WTC11 (cell line): ENCODE measurements around the gene GSN. TPM values are rescaled to one million over a fixed set of nuclear protein-coding genes. Genes with fewer than 3 reads are reported as not detected.

Experiments used
- ATAC-seq: fragments of 200-7000 bp; cut with Tn5 transposase; 2 replicates; pipeline ENCODE4 v1.10.0; 2021; ENCODE audit warnings: mild to moderate bottlenecking, moderate library complexity
- CTCF ChIA-PET: fragments of 300-600 bp; sonication (Branson Sonifier 250); formaldehyde crosslinking; loops from one replicate; lab custom pipeline; 2021; ENCODE audit warnings: antibody characterized with exemption; lab: Charles Lee
- POLR2A ChIA-PET: fragments of 350-600 bp; sonication (Branson Sonifier 250); formaldehyde crosslinking; loops from one replicate; lab custom pipeline; 2021; ENCODE audit warnings: antibody characterized with exemption; lab: Charles Lee
- DNase-seq: peaks from one replicate; pipeline ENCODE4 v3.0.0; 2021; ENCODE audit warnings: low spot score
- H3K27ac Mint-ChIP-seq: 2 replicates; pipeline ENCODE4 v1.8.0; 2021; ENCODE audit warnings: mixed read lengths
- H3K27me3 Mint-ChIP-seq: 2 replicates; pipeline ENCODE4 v1.8.0; 2021; ENCODE audit warnings: low read depth, mild to moderate bottlenecking, moderate library complexity, mixed read lengths
- H3K36me3 Mint-ChIP-seq: 2 replicates; pipeline ENCODE4 v1.8.0; 2021; ENCODE audit warnings: mixed read lengths
- H3K4me1 Mint-ChIP-seq: 2 replicates; pipeline ENCODE4 v1.8.0; 2022; ENCODE audit warnings: mixed read lengths
- H3K4me3 Mint-ChIP-seq: 2 replicates; pipeline ENCODE4 v1.8.0; 2021; ENCODE audit warnings: mild to moderate bottlenecking, moderate library complexity, mixed read lengths
- H3K9me3 Mint-ChIP-seq: 2 replicates; pipeline ENCODE4 v1.8.0; 2021; ENCODE audit warnings: mixed read lengths
- ATF6 ChIP-seq: sonication (generic); formaldehyde crosslinking; IDR thresholded peaks from 2 replicates; pipeline ENCODE4 v1.8.1; 2023; ENCODE audit warnings: mild to moderate bottlenecking, missing genetic modification reagents
- CREB1 ChIP-seq: sonication (generic); formaldehyde crosslinking; IDR thresholded peaks from 2 replicates; pipeline ENCODE4 v1.8.0; 2023; ENCODE audit warnings: mild to moderate bottlenecking, missing genetic modification reagents
- ELF4 ChIP-seq: sonication (generic); formaldehyde crosslinking; IDR thresholded peaks from 2 replicates; pipeline ENCODE4 v1.8.1; 2022; ENCODE audit warnings: low read depth, mild to moderate bottlenecking, moderate library complexity, missing genetic modification reagents
- EMX1 ChIP-seq: fragments of 250-450 bp; sonication (Bioruptor Pico); IDR thresholded peaks from 2 replicates; pipeline ENCODE4 v1.8.0; 2021; ENCODE audit warnings: mild to moderate bottlenecking
- FOXJ3 ChIP-seq: sonication (generic); formaldehyde crosslinking; IDR thresholded peaks from 2 replicates; pipeline ENCODE4 v1.9.0; 2021; ENCODE audit warnings: missing genetic modification reagents, mild to moderate bottlenecking, borderline replicate concordance
- FOXK1 ChIP-seq: sonication (generic); formaldehyde crosslinking; IDR thresholded peaks from 2 replicates; pipeline ENCODE4 v1.8.0; 2022; ENCODE audit warnings: mild to moderate bottlenecking, moderate library complexity, missing genetic modification reagents
- FOXP4 ChIP-seq: sonication (generic); formaldehyde crosslinking; IDR thresholded peaks from 2 replicates; pipeline ENCODE4 v1.8.0; 2022; ENCODE audit warnings: mild to moderate bottlenecking, missing genetic modification reagents
- GABPB1 ChIP-seq: sonication (generic); formaldehyde crosslinking; IDR thresholded peaks from 2 replicates; pipeline ENCODE4 v1.8.1; 2023; ENCODE audit warnings: mild to moderate bottlenecking, missing genetic modification reagents
- IRF1 ChIP-seq: sonication (generic); formaldehyde crosslinking; IDR thresholded peaks from 2 replicates; pipeline ENCODE4 v1.8.0; 2023; ENCODE audit warnings: missing genetic modification reagents
- JAZF1 ChIP-seq: fragments of 250-450 bp; sonication (Bioruptor Pico); IDR thresholded peaks from 2 replicates; pipeline ENCODE4 v1.9.0; 2021; ENCODE audit warnings: moderate library complexity, mild to moderate bottlenecking, inconsistent platforms
- JUN ChIP-seq: sonication (generic); formaldehyde crosslinking; IDR thresholded peaks from 2 replicates; pipeline ENCODE4 v1.8.0; 2023; ENCODE audit warnings: mild to moderate bottlenecking, missing genetic modification reagents
- KAT7 ChIP-seq: sonication (generic); formaldehyde crosslinking; IDR thresholded peaks from 2 replicates; pipeline ENCODE4 v1.8.1; 2023; ENCODE audit warnings: missing genetic modification reagents, mild to moderate bottlenecking, borderline replicate concordance
- NFATC4 ChIP-seq: fragments of 250-450 bp; sonication (Bioruptor Pico); IDR thresholded peaks from 2 replicates; pipeline ENCODE4 v1.9.0; 2021; ENCODE audit warnings: mild to moderate bottlenecking
- NFE2L1 ChIP-seq: sonication (generic); formaldehyde crosslinking; IDR thresholded peaks from 2 replicates; pipeline ENCODE4 v1.8.1; 2023; ENCODE audit warnings: missing genetic modification reagents
- NR1H2 ChIP-seq: sonication (generic); formaldehyde crosslinking; IDR thresholded peaks from 2 replicates; pipeline ENCODE4 v1.9.0; 2021; ENCODE audit warnings: mild to moderate bottlenecking, moderate library complexity, missing genetic modification reagents
- PRRX2 ChIP-seq: fragments of 250-450 bp; sonication (Bioruptor Pico); IDR thresholded peaks from 2 replicates; pipeline ENCODE4 v1.8.0; 2021; ENCODE audit warnings: mild to moderate bottlenecking
- RORB ChIP-seq: fragments of 250-450 bp; sonication (Bioruptor Pico); IDR thresholded peaks from 2 replicates; pipeline ENCODE4 v1.9.0; 2021; ENCODE audit warnings: mild to moderate bottlenecking
- SMAD4 ChIP-seq: sonication (generic); formaldehyde crosslinking; IDR thresholded peaks from 2 replicates; pipeline ENCODE4 v1.8.0; 2022; ENCODE audit warnings: mild to moderate bottlenecking, missing genetic modification reagents
- SOX15 ChIP-seq: fragments of 250-450 bp; sonication (Bioruptor Pico); IDR thresholded peaks from 2 replicates; pipeline ENCODE4 v1.9.0; 2021; ENCODE audit warnings: mild to moderate bottlenecking
- TEAD1 ChIP-seq: sonication (generic); formaldehyde crosslinking; IDR thresholded peaks from 2 replicates; pipeline ENCODE4 v1.8.0; 2022; ENCODE audit warnings: mild to moderate bottlenecking, missing genetic modification reagents
- TP53 ChIP-seq: sonication (generic); formaldehyde crosslinking; IDR thresholded peaks from 2 replicates; pipeline ENCODE4 v1.8.1; 2023; ENCODE audit warnings: mild to moderate bottlenecking, missing genetic modification reagents
- USF1 ChIP-seq: sonication (generic); formaldehyde crosslinking; IDR thresholded peaks from 2 replicates; pipeline ENCODE4 v1.8.0; 2022; ENCODE audit warnings: mild to moderate bottlenecking, missing genetic modification reagents
- ZNF232 ChIP-seq: sonication (generic); formaldehyde crosslinking; IDR thresholded peaks from 2 replicates; pipeline ENCODE4 v1.8.0; 2022; ENCODE audit warnings: mild to moderate bottlenecking, missing genetic modification reagents
- ZNF416 ChIP-seq: fragments of 250-450 bp; sonication (Bioruptor Pico); IDR thresholded peaks from 2 replicates; pipeline ENCODE4 v1.9.0; 2021; ENCODE audit warnings: mild to moderate bottlenecking, inconsistent platforms
- ZNF532 ChIP-seq: fragments of 250-450 bp; sonication (Bioruptor Pico); IDR thresholded peaks from 2 replicates; pipeline ENCODE4 v1.9.0; 2021; ENCODE audit warnings: mild to moderate bottlenecking, borderline replicate concordance
- total RNA-seq: library from RNA; stranded (reverse); gene quantifications from 3 replicates; pipeline ENCODE4 v1.2.3, GENCODE V29; 2021
- TF ChIP-seq, protein P1 (sequence below): fragments of 250-450 bp; sonication (Bioruptor Pico); IDR thresholded peaks from 2 replicates; pipeline ENCODE4 v1.9.0; 2021; ENCODE audit warnings: mild to moderate bottlenecking
- TF ChIP-seq, protein P2 (sequence below): sonication (generic); formaldehyde crosslinking; IDR thresholded peaks from 2 replicates; pipeline ENCODE4 v1.8.1; 2022; ENCODE audit warnings: mild to moderate bottlenecking, missing genetic modification reagents, moderate library complexity, borderline replicate concordance

Gene GSN
- total RNA-seq, 1 experiment from 2014 or later = 47.0 TPM

- Mint-ChIP-seq H3K9me3 (0 out of 2 replicates have a peak, but pooled peaks cover 3% of the 10 kb centered on the region), H3K27me3 (no peaks in the 10 kb centered on the region), H3K27ac (no peak overlapping the region; the same call in 1 of the 2 replicates), H3K4me3 (no peak overlapping the region), H3K36me3 (peaks cover 13% of the 10 kb centered on the region), H3K4me1 (no peaks in the 10 kb centered on the region)
- TF ChIP-seq NFE2L1 (CRISPR knock-in tag) (no peak), JAZF1 (no peak), NFATC4 (no peak), SMAD4 (CRISPR knock-in tag) (no peak), PRRX2 (CRISPR knock-in tag) (no peak), RORB (CRISPR knock-in tag) (no peak), ATF6 (no peak), IRF1 (CRISPR knock-in tag) (no peak), EMX1 (CRISPR knock-in tag) (no peak), NR1H2 (CRISPR knock-in tag) (no peak), ZNF232 (CRISPR knock-in tag) (no peak), USF1 (CRISPR knock-in tag) (no peak), JUN (no peak), KAT7 (CRISPR knock-in tag) (no peak), GABPB1 (CRISPR knock-in tag) (no peak), ELF4 (CRISPR knock-in tag) (no peak), ZNF416 (no peak), FOXJ3 (CRISPR knock-in tag) (no peak)
- TF ChIP-seq, protein P1, sequence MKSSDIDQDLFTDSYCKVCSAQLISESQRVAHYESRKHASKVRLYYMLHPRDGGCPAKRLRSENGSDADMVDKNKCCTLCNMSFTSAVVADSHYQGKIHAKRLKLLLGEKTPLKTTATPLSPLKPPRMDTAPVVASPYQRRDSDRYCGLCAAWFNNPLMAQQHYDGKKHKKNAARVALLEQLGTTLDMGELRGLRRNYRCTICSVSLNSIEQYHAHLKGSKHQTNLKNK (CRISPR knock-in tag) = no peak
- TF ChIP-seq, protein P2, sequence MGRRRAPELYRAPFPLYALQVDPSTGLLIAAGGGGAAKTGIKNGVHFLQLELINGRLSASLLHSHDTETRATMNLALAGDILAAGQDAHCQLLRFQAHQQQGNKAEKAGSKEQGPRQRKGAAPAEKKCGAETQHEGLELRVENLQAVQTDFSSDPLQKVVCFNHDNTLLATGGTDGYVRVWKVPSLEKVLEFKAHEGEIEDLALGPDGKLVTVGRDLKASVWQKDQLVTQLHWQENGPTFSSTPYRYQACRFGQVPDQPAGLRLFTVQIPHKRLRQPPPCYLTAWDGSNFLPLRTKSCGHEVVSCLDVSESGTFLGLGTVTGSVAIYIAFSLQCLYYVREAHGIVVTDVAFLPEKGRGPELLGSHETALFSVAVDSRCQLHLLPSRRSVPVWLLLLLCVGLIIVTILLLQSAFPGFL (CRISPR knock-in tag) = no peak
- CTCF ChIA-PET = interaction anchor here (1.1 kb wide), 1 partner anchor 14 kb away, joined by 4 read pairs; no protein-coding TSS in a partner anchor
- no peak for ATAC-seq
- POLR2A ChIA-PET = no interaction called here
- no peak for DNase-seq
Observed at GRCh38 chr9:121333950-121334773, 66.2 kb downstream of the GSN start.

- H3K4me3 Mint-ChIP-seq = no peak overlapping the region
- no peak overlapping the region for H3K27ac Mint-ChIP-seq
- H3K27me3 Mint-ChIP-seq = no peaks in the 10 kb centered on the region
- H3K4me1 Mint-ChIP-seq = no peaks in the 10 kb centered on the region
- peaks cover 5% of the 10 kb centered on the region; the same call in 1 of the 2 replicates for H3K36me3 Mint-ChIP-seq
- H3K9me3 Mint-ChIP-seq = 0 out of 2 replicates have a peak, but pooled peaks cover 3% of the 10 kb centered on the region
- ATAC-seq = no peak
- DNase-seq = no peak
- POLR2A ChIA-PET = no interaction called here
- CTCF ChIA-PET = no interaction called here
- TF ChIP-seq SOX15 (no peak), TEAD1 (CRISPR knock-in tag) (no peak), FOXP4 (CRISPR knock-in tag) (no peak), ZNF532 (CRISPR knock-in tag) (no peak), FOXK1 (CRISPR knock-in tag) (no peak), CREB1 (CRISPR knock-in tag) (no peak), TP53 (CRISPR knock-in tag) (no peak)
Observed at GRCh38 chr9:121336665-121337064, 68.7 kb downstream of the GSN start.
